Memory B cell (primary cell): ENCODE data around the gene ATXN7L3.

Experiments
- ATAC-seq: fragments of 150-1000 bp; cut with Tn5 transposase; 2 replicates; pipeline ENCODE4 v1.10.0; 2021; ENCODE audit warnings: low read depth, mild to moderate bottlenecking, moderate library complexity
- DNase-seq, 2 donors: peaks; one replicate each; pipeline ENCODE4 v3.0.0; 2022; ENCODE audit warnings: low spot score in 2 of 2
- H3K27ac Mint-ChIP-seq: one replicate; pipeline ENCODE4 v1.8.0; 2022; ENCODE audit warnings: mild to moderate bottlenecking, moderate library complexity, mixed read lengths
- H3K27me3 Mint-ChIP-seq: one replicate; pipeline ENCODE4 v1.8.0; 2022; ENCODE audit warnings: mixed read lengths
- H3K36me3 Mint-ChIP-seq: one replicate; pipeline ENCODE4 v1.8.0; 2022; ENCODE audit warnings: mild to moderate bottlenecking, mixed read lengths
- H3K4me1 Mint-ChIP-seq: one replicate; pipeline ENCODE4 v1.8.0; 2022; ENCODE audit warnings: mixed read lengths
- H3K4me3 Mint-ChIP-seq: one replicate; pipeline ENCODE4 v1.8.0; 2022; ENCODE audit warnings: mild to moderate bottlenecking, moderate library complexity, mixed read lengths
- H3K9me3 Mint-ChIP-seq: one replicate; pipeline ENCODE4 v1.8.0; 2022; ENCODE audit warnings: mixed read lengths

The ATXN7L3 gene

GRCh38 chr17:44198721-44199552, 747 bp downstream of the ATXN7L3 start:
- DNase-seq (peak; percentile 46 to 66), ATAC-seq (peak; percentile 20)
- Mint-ChIP-seq H3K4me1 (peaks cover 37% of the 10 kb centered on the region), H3K36me3 (peaks cover 7% of the 10 kb centered on the region), H3K4me3 (peak overlapping the region; percentile 88), H3K9me3 (no peaks in the 10 kb centered on the region), H3K27ac (peak overlapping the region; percentile 62), H3K27me3 (no peaks in the 10 kb centered on the region)

DNA sequence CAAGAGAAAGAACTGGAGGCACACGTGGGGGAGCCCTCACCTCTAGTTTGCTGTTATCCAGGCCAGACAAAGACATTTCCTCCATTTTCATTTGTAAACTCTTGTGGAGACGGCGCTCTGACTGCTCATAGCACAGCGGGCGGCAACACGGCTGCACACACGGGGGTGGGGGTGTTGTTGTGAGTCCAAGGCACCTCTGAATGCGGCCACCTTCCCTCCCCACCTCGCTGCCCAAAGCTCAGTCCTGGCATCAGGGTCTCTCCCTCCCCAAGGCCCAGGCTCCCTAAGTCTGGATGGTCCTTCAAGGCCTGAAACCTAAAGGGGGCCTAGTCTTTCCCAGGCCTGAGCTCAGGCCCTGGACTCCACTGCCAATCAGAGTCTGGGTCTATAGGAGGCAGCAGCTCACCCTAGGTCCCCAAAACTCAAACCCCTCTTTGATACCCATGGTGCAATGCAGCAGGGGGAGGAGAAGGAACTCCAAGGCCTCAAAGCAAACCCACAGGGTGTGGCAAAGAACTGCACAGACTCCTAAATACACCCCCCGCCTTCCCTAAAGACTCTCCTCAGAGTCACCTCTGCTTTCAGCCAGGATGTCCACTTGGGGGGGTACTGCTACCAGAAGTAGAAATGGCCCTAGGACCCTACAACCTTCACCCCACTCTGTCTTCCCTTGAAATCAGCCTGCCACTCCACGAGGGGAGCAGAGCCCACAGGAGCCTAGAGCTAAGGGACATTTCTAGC, 1.5 kb downstream of the ATXN7L3 start:
- Mint-ChIP-seq H3K4me3 (peak overlapping the region; percentile 88), H3K9me3 (no peaks in the 10 kb centered on the region), H3K36me3 (peaks cover 7% of the 10 kb centered on the region), H3K4me1 (peaks cover 30% of the 10 kb centered on the region), H3K27me3 (no peaks in the 10 kb centered on the region), H3K27ac (peak overlapping the region; percentile 62)
- DNase-seq (no peak), ATAC-seq (no peak)

GRCh38 chr17:44197107-44197506, 2.6 kb downstream of the ATXN7L3 start:
- peak overlapping the region; percentile 78 for H3K27ac Mint-ChIP-seq
- H3K4me3 Mint-ChIP-seq = no peak overlapping the region
- peaks cover 11% of the 10 kb centered on the region for H3K36me3 Mint-ChIP-seq
- H3K4me1 Mint-ChIP-seq = peaks cover 23% of the 10 kb centered on the region
- H3K9me3 Mint-ChIP-seq = no peaks in the 10 kb centered on the region
- DNase-seq (no peak), ATAC-seq (no peak)
- no peaks in the 10 kb centered on the region for H3K27me3 Mint-ChIP-seq

DNA sequence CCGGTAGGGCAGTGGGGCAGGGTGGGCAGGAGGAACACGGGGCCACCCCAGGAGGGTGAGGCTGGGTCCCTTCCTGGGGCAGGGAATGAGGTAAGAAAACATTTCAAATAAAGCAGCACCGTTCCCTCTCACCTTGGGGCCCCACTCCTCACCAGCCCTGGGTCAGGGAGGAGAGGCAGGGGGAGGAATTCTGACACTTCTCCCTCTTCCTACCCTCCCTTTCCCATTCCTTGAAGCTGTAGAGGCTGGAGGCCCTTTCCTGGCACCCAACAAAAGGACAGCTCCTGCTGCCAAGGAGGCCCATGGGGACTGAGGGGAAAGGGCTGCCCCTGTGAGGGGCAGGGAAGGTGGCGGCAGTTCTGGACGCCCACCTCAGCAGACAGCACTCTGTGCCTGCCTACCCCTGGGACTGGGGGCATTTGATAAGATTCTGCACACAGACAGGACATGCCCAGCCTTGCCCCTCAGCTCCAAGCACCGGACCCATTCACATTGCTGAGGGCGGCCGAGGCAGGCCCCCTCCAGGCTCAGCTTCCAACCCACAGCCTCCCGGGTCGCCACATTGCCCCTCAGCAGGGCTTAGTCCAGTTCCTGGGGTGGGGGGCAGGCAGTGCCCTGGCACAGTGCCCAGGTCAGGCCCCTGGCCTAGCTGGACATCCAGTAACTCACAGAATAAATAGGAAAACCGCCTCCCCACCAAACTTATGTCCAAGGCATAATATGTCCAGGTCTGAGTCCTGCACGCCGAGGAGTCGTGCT, 6.2 kb downstream of the ATXN7L3 start:
- H3K9me3 Mint-ChIP-seq = no peaks in the 10 kb centered on the region
- H3K4me1 Mint-ChIP-seq = peaks cover 20% of the 10 kb centered on the region
- DNase-seq = no peak
- H3K27me3 Mint-ChIP-seq = no peaks in the 10 kb centered on the region
- peaks cover 18% of the 10 kb centered on the region for H3K36me3 Mint-ChIP-seq
- H3K4me3 Mint-ChIP-seq = no peak overlapping the region
- no peak overlapping the region for H3K27ac Mint-ChIP-seq
- ATAC-seq = no peak

DNA sequence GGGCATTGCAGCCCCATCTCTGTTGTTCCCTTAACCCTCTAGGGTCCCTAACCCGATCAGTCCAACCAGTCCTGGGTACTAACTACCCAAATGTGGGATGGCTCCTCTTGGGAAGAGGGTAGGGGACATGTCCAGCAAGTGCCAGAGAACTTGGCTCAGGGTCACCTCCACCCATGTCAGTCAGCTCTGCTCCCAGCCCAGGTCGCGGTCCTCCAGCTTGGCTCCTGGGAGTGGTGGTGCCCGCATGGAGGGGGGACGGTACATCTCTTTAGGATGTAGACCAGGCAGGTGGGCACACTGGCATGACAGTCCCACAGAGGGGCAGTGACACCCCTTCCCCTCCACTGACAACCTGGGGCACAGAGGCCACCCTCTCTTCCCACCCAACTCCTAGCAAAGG, 6.9 kb downstream of the ATXN7L3 start:
- H3K4me3 Mint-ChIP-seq = no peak overlapping the region
- ATAC-seq (no peak), DNase-seq (no peak)
- peaks cover 18% of the 10 kb centered on the region for H3K36me3 Mint-ChIP-seq
- H3K27ac Mint-ChIP-seq = no peak overlapping the region
- H3K9me3 Mint-ChIP-seq = no peaks in the 10 kb centered on the region
- peaks cover 17% of the 10 kb centered on the region for H3K4me1 Mint-ChIP-seq
- H3K27me3 Mint-ChIP-seq = no peaks in the 10 kb centered on the region

DNA sequence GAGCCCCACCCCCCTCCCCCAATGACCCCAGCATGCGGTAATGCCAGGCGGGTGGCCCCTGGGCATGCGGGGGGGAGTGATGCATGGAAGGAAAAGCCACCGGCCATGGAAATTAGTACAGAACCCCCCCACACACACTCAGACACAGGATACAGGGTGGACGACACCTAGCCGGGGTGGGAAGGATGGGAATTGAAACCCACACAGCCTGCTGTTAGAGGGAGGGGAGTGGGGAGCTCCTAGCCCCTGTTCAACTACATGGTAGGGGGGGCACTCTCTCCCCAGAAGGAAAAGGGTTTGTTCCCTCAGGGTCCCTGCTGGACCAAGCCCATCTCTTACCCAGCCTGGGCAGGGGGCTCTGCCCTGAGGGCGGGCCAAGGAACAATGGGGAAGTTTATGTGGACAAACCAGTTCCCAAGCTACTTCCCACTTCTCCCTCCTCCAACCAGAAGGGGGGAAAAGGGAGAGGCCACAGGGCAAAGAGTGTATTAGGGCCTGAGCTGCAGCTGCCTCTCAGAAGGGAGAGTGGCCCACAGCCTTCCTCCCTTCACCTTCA, 7.7 kb downstream of the ATXN7L3 start:
- Mint-ChIP-seq H3K27me3 (no peaks in the 10 kb centered on the region), H3K4me1 (peaks cover 15% of the 10 kb centered on the region), H3K27ac (peak overlapping the region; percentile 14), H3K36me3 (peaks cover 13% of the 10 kb centered on the region), H3K4me3 (no peak overlapping the region), H3K9me3 (no peaks in the 10 kb centered on the region)
- DNase-seq (no peak), ATAC-seq (no peak)

- Mint-ChIP-seq H3K27me3 (no peaks in the 10 kb centered on the region), H3K4me3 (no peak overlapping the region), H3K36me3 (peaks cover 11% of the 10 kb centered on the region), H3K9me3 (no peaks in the 10 kb centered on the region), H3K4me1 (peaks cover 13% of the 10 kb centered on the region), H3K27ac (peak overlapping the region; percentile 14)
- DNase-seq (no peak), ATAC-seq (no peak)
Observed at GRCh38 chr17:44191369-44191768, 8.3 kb downstream of the ATXN7L3 start.

- Mint-ChIP-seq H3K27ac (peak overlapping the region; percentile 22), H3K27me3 (no peaks in the 10 kb centered on the region), H3K9me3 (no peaks in the 10 kb centered on the region), H3K36me3 (peaks cover 11% of the 10 kb centered on the region), H3K4me3 (no peak overlapping the region), H3K4me1 (peaks cover 13% of the 10 kb centered on the region)
- no peak for ATAC-seq
- DNase-seq = no peak
Observed at GRCh38 chr17:44190481-44190880, 9.2 kb downstream of the ATXN7L3 start.

DNA sequence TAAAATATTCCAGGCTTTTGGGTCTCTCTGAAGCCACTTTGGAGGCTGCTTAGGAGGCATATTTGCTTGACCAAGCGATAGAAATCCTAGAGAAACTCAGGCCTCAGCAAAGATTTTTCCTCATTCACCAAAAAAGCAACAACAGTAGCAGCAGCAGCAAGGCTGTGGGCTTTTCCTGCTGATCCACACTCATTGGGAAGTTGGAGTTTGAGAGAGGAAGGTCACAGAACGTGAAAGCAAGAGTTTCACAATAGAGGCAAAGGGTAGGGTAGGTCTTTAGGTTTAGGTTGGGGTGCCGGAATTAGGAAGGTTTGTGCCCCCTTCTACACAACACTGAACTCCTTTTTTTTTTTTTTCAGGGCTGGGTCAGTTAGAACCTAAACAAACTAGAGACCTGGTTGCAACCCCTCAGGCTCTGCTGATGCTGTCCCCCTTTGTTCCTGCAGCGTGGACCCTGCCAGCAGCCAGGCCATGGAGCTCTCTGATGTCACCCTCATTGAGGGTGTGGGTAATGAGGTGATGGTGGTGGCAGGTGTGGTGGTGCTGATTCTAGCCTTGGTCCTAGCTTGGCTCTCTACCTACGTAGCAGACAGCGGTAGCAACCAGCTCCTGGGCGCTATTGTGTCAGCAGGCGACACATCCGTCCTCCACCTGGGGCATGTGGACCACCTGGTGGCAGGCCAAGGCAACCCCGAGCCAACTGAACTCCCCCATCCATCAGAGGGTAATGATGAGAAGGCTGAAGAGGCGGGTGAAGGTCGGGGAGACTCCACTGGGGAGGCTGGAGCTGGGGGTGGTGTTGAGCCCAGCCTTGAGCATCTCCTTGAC, 10.9 kb downstream of the ATXN7L3 start:
- H3K4me3 Mint-ChIP-seq = peak overlapping the region; percentile 98
- peaks cover 16% of the 10 kb centered on the region for H3K4me1 Mint-ChIP-seq
- DNase-seq (no peak), ATAC-seq (no peak)
- H3K27ac Mint-ChIP-seq = peak overlapping the region; percentile 98
- H3K9me3 Mint-ChIP-seq = no peaks in the 10 kb centered on the region
- peaks cover 11% of the 10 kb centered on the region for H3K36me3 Mint-ChIP-seq
- no peaks in the 10 kb centered on the region for H3K27me3 Mint-ChIP-seq

DNA sequence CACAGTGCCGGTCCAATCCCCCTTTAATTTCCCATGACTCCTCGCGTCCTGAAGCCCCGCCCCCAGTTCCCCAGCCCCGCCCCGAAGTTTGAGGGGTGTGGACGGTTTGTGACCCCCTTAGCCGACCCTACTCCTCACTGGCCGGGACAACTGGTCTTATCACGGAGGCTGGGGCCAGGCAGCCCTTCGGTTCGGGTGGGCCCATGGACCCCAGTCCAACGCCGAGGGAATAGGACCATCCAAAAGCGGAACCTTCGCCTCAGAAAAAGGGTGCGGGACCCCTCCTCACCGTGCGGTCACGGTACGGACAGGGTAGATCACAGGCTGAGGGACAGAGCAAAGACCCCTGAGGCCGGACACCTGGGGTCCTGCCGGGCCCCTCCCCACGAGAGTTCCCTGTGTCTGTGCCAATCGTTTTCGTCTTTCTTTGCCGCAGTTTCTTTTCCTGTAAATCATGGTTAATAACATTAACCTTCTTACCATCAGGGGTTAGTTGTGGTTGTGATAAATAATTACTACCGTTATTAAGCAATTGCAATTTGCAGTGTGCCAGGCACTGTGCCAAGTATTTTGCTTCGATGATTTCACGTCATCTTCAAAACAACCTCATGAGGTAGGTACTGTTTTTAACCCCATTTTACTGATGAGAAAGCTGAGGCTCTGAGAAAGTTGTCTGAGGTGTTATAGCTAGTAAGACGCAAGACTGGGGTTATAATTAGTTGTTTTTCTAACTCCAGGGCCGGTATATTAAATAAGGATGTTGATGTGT, 12.4 kb downstream of the ATXN7L3 start:
- peak; percentile 57 for ATAC-seq
- no peaks in the 10 kb centered on the region for H3K9me3 Mint-ChIP-seq
- DNase-seq = no peak
- peak overlapping the region; percentile 98 for H3K27ac Mint-ChIP-seq
- H3K27me3 Mint-ChIP-seq = no peaks in the 10 kb centered on the region
- peaks cover 16% of the 10 kb centered on the region for H3K4me1 Mint-ChIP-seq
- peaks cover 8% of the 10 kb centered on the region for H3K36me3 Mint-ChIP-seq
- H3K4me3 Mint-ChIP-seq = peak overlapping the region; percentile 98

- Mint-ChIP-seq H3K36me3 (peaks cover 10% of the 10 kb centered on the region), H3K27ac (peak within 1 kb of the TSS; percentile 98), H3K27me3 (no peaks in the 10 kb centered on the region), H3K9me3 (no peaks in the 10 kb centered on the region), H3K4me3 (peak within 1 kb of the TSS; percentile 98), H3K4me1 (peaks cover 16% of the 10 kb centered on the region)
- DNase-seq (peak; percentile 99), ATAC-seq (peak; percentile 87)
Observed at GRCh38 chr17:44186307-44187130, 13.2 kb downstream of the ATXN7L3 start, which contains the start of gene TMUB2. Gene TMUB2, plus strand, starts transcription at chr17:44186972. Its CDS starts 737 bp downstream, at chr17:44187709.
